Colonic mucosa (tissue), 4 donors: ENCODE results near the gene TNFRSF1A. TPM values are rescaled to one million over a fixed set of nuclear protein-coding genes. Genes with fewer than 3 reads are reported as not detected.

Source experiments
- DNase-seq: peaks from one replicate; pipeline ENCODE4 v3.0.0-alpha.2; 2020
- H3K27ac ChIP-seq: fragments of 200-600 bp; one replicate; pipeline ENCODE4 v1.8.0; 2021
- H3K27me3 ChIP-seq: fragments of 200-600 bp; one replicate; pipeline ENCODE4 v1.8.0; 2021
- H3K36me3 ChIP-seq: fragments of 200-600 bp; one replicate; pipeline ENCODE4 v1.8.0; 2021
- H3K4me1 ChIP-seq: fragments of 200-600 bp; one replicate; pipeline ENCODE4 v1.8.0; 2021; ENCODE audit warnings: mild to moderate bottlenecking
- H3K4me3 ChIP-seq: fragments of 200-600 bp; one replicate; pipeline ENCODE4 v1.8.0; 2021
- H3K9ac ChIP-seq, 2 donors: one replicate each; pipeline ENCODE4 v1.7.0; 2013; ENCODE audit warnings: control low read depth in 2 of 2, low read depth in 2 of 2, low read length in 2 of 2
- H3K9me3 ChIP-seq: fragments of 200-600 bp; one replicate; pipeline ENCODE4 v1.8.0; 2021
- CTCF ChIP-seq: fragments of 200-600 bp; IDR thresholded peaks from one replicate; pipeline ENCODE4 v1.8.0; 2022; ENCODE audit warnings: antibody characterized with exemption, mild to moderate bottlenecking
- intact Hi-C: fragments of 100-400 bp; cut with DNase I; formaldehyde crosslinking; loops from one replicate; pipeline ENCODE4 v1.14.1; 2022
- total RNA-seq, 2 donors: library from RNA; stranded (reverse); fragmentation: NEBNext Ultra II Directional in 1 of 2; extraction: Animal tissue kit (Norgen Biotek cat#: 25700) in 1 of 2; gene quantifications; one replicate each; pipeline ENCODE4 v1.2.1, GENCODE V29; 2021
- donor health status: healthy.
- donor health status: DM: no; HTN: no; CAD: no.
- donor health status: DM: no; HTN: no; CAD: no.

Gene TNFRSF1A
- total RNA-seq, 2 donors from 2014 or later: 116 to 164 TPM

DNA sequence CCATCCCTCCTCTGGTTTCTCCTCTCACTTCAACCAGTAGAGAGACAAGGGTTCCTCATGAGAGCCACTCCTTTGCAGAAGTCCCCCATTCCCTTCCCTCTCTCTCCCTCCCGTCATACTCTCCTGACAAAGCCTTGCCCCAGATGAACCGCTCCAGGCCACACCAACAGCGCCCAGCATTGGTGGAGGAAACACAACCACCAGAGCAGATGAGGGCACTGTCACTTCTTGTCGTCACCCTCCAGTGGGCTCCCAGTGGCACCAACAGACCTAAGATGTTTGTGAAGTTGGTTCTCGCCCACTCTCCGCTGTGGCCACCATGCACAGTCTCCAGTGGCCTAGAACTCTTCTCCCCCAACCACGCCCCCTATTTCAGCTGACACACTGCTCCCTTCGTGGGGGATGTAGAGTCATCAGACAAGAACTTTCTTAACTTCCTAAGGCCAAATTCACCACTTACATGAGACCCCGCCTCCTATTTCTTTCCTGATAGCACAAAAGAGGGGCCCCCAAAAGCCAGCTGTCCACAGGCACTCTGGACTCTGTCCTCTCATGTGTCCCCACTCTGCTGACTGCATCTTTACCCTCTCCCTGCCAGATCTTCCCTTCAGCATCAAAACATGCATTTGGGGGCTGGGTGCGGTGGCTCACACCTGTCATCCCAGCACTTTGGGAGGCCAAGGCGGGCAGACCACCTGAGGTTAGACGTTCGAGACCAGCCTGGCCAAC is 60.6 kb downstream of the TNFRSF1A start:
- intact Hi-C loops: loop anchor here (5.0 kb wide), 1 partner anchor 294 kb away; no protein-coding TSS in a partner anchor
- H3K9ac ChIP-seq: no peak overlapping the region
- no peak for TF ChIP-seq CTCF
- H3K9me3 ChIP-seq: no peaks in the 10 kb centered on the region
- H3K27me3 ChIP-seq: no peaks in the 10 kb centered on the region
- no peak for DNase-seq
- H3K27ac ChIP-seq: no peak overlapping the region
- H3K4me3 ChIP-seq: no peak overlapping the region
- H3K36me3 ChIP-seq: no peaks in the 10 kb centered on the region
- H3K4me1 ChIP-seq: peaks cover 20% of the 10 kb centered on the region

- H3K27ac ChIP-seq: peak overlapping the region; percentile 48
- H3K36me3 ChIP-seq: no peaks in the 10 kb centered on the region
- DNase-seq: no peak
- H3K9ac ChIP-seq: no peak overlapping the region
- no peaks in the 10 kb centered on the region for H3K27me3 ChIP-seq
- TF ChIP-seq CTCF: no peak
- no peaks in the 10 kb centered on the region for H3K9me3 ChIP-seq
- peaks cover 20% of the 10 kb centered on the region for H3K4me1 ChIP-seq
- intact Hi-C loops: loop anchor here (5.0 kb wide), 1 partner anchor 293 kb away; no protein-coding TSS in a partner anchor
- no peak overlapping the region for H3K4me3 ChIP-seq
Observed at GRCh38 chr12:6280672-6281071, 61.2 kb downstream of the TNFRSF1A start.

DNA sequence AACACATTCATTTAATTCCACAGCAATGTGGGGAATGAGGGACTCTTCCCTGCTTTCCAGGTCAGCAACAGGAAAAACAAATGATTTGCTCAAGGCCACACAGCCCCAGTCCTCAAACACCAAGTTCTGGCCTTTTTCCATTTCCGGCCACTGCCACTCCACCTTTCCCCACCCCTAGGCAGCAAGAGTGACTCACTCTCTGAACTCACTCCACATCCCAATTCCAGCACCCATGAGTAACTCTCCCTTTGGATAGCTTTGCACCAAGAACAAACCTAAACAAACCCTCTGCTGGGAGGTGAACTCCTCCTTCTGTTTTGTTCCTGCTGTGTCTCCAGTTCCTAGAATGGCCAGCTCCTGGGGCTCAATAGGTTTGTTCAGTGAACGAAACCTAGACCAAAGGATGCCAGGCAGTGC is 61.8 kb downstream of the TNFRSF1A start:
- peak; percentile 82 for DNase-seq
- intact Hi-C loops: loop anchor here (5.0 kb wide), 1 partner anchor 293 kb away; no protein-coding TSS in a partner anchor
- H3K9me3 ChIP-seq: no peaks in the 10 kb centered on the region
- H3K36me3 ChIP-seq: no peaks in the 10 kb centered on the region
- TF ChIP-seq CTCF: no peak
- H3K4me3 ChIP-seq: no peak overlapping the region
- H3K27ac ChIP-seq: peak overlapping the region; percentile 48
- peak overlapping the region; percentile 13 to 85 for H3K9ac ChIP-seq
- peaks cover 19% of the 10 kb centered on the region for H3K4me1 ChIP-seq
- no peaks in the 10 kb centered on the region for H3K27me3 ChIP-seq

DNA sequence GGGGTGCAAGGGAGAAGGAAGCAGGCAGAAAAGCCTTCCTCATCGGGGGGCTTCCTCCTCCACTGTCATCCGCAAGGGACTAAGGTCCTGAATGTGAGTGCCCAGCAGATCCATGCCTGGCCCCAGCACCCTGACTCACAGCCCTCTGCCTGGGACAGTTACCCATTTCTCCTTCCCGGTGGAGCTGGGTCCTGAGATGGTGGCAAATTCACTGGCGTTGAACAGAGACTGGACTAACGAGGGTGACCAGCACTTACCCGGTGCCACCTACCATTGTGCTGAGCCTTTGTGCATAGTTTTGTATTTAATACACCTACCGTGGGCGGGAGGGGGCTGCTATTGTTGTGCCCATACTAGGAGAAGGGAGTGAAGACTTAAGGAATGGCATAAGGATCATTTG is 62.2 kb downstream of the TNFRSF1A start:
- intact Hi-C loops: loop anchor here (2.0 to 5.0 kb wide), 3 partner anchors 47 to 292 kb away; no protein-coding TSS in a partner anchor
- H3K9ac ChIP-seq: peak overlapping the region; percentile 51 to 85
- H3K36me3 ChIP-seq: no peaks in the 10 kb centered on the region
- peak overlapping the region; percentile 48 for H3K27ac ChIP-seq
- no peaks in the 10 kb centered on the region for H3K9me3 ChIP-seq
- no peak overlapping the region for H3K4me3 ChIP-seq
- peaks cover 16% of the 10 kb centered on the region for H3K4me1 ChIP-seq
- TF ChIP-seq CTCF: no peak
- no peak for DNase-seq
- no peaks in the 10 kb centered on the region for H3K27me3 ChIP-seq

GRCh38 chr12:6279256-6279628 is 62.6 kb downstream of the TNFRSF1A start:
- DNase-seq: no peak
- Histone ChIP-seq H3K27ac (peak overlapping the region; percentile 48), H3K36me3 (no peaks in the 10 kb centered on the region), H3K4me3 (peak overlapping the region; percentile 34), H3K27me3 (no peaks in the 10 kb centered on the region), H3K9ac (peak overlapping the region; percentile 51 to 85), H3K9me3 (no peaks in the 10 kb centered on the region), H3K4me1 (peaks cover 16% of the 10 kb centered on the region)
- TF ChIP-seq CTCF: no peak
- intact Hi-C loops: loop anchor here (2.0 to 5.0 kb wide), 2 partner anchors 47 to 84 kb away; no protein-coding TSS in a partner anchor

Other genes starting within 250 kb of the TNFRSF1A start
- gene VWF, start 217.4 kb downstream of the TNFRSF1A start, total RNA-seq: 10 to 100 TPM; 20.9 to 63.2 TPM
- 100 to 1,000 TPM; 589 to 665 TPM for gene CD9, start 141.7 kb downstream of the TNFRSF1A start, total RNA-seq
- gene PLEKHG6, start 31.4 kb downstream of the TNFRSF1A start, total RNA-seq: 100 to 1,000 TPM; 107 to 123 TPM
- gene SCNN1A, start 33.5 kb upstream of the TNFRSF1A start, total RNA-seq: 100 to 1,000 TPM; 158 to 188 TPM
- gene LTBR, start 42.1 kb upstream of the TNFRSF1A start, total RNA-seq: 100 to 1,000 TPM in 1 of 2 donors, 10 to 100 TPM in 1; 84.8 to 129 TPM
- 1 to 10 TPM; 1.9 to 2.4 TPM for gene CD27, start 102.9 kb upstream of the TNFRSF1A start, total RNA-seq
- 10 to 100 TPM; 44.9 to 57.8 TPM for gene TAPBPL, start 110.0 kb upstream of the TNFRSF1A start, total RNA-seq
- gene VAMP1, start 128.6 kb upstream of the TNFRSF1A start, total RNA-seq: 1 to 10 TPM; 3.9 to 4.1 TPM
- 100 to 1,000 TPM; 132 to 220 TPM for gene MRPL51, start 151.2 kb upstream of the TNFRSF1A start, total RNA-seq
- gene NCAPD2, start 152.0 kb upstream of the TNFRSF1A start, total RNA-seq: 10 to 100 TPM; 35.9 to 94.1 TPM
- 1,000 to 10,000 TPM; 3,442 to 3,768 TPM for gene GAPDH, start 192.4 kb upstream of the TNFRSF1A start, total RNA-seq
- 1 to 10 TPM; 2.5 to 4.1 TPM for gene IFFO1, start 214.0 kb upstream of the TNFRSF1A start, total RNA-seq
- 10 to 100 TPM; 19.1 to 39.6 TPM for gene NOP2, start 226.2 kb upstream of the TNFRSF1A start, total RNA-seq